Retinal pigment epithelial cell (primary cell): Measurements from ENCODE around the gene NOBOX.
"Not testable (repeated sequence)": the region's sequence is repeated elsewhere in the genome, so short reads cannot be mapped to it uniquely, and the experiment has no call there.

ENCODE experiments used
- DNase-seq: peaks from one replicate; pipeline ENCODE4 v3.0.0-alpha.2; 2010; ENCODE audit warnings: low read depth
- H3K4me3 ChIP-seq: 2 replicates; pipeline ENCODE4 v1.5.1; 2011; ENCODE audit warnings: mild to moderate bottlenecking, low read length, control low read depth, moderate library complexity
- TF ChIP-seq, protein P1 (sequence below): conservative IDR thresholded peaks from 2 replicates; pipeline ENCODE4 v1.5.1; 2011; ENCODE audit warnings: low read depth, low read length, control low read depth, inconsistent platforms

Gene NOBOX

DNA sequence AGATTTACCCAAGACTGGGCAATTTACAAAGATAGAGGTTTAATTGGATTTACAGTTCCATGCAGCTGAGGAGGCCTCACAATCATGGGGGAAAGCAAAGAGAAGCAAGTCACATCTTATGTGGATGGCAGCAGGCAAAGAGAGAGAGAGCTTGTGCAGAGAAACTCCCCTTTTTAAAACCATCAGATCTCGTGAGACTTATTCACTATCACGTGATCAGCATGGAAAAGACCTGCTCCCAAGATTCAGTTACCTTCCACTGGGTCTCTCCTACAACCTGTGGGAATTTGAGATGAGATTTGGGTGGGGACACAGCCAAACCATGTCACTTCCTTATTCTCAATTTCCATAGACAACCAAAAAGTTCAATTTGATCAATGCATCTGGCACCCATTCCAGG lies 24.9 kb upstream of the NOBOX start:
- TF ChIP-seq, protein P1, sequence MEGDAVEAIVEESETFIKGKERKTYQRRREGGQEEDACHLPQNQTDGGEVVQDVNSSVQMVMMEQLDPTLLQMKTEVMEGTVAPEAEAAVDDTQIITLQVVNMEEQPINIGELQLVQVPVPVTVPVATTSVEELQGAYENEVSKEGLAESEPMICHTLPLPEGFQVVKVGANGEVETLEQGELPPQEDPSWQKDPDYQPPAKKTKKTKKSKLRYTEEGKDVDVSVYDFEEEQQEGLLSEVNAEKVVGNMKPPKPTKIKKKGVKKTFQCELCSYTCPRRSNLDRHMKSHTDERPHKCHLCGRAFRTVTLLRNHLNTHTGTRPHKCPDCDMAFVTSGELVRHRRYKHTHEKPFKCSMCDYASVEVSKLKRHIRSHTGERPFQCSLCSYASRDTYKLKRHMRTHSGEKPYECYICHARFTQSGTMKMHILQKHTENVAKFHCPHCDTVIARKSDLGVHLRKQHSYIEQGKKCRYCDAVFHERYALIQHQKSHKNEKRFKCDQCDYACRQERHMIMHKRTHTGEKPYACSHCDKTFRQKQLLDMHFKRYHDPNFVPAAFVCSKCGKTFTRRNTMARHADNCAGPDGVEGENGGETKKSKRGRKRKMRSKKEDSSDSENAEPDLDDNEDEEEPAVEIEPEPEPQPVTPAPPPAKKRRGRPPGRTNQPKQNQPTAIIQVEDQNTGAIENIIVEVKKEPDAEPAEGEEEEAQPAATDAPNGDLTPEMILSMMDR = no peak
- no peak for DNase-seq
- no peak overlapping the region for H3K4me3 ChIP-seq

DNA sequence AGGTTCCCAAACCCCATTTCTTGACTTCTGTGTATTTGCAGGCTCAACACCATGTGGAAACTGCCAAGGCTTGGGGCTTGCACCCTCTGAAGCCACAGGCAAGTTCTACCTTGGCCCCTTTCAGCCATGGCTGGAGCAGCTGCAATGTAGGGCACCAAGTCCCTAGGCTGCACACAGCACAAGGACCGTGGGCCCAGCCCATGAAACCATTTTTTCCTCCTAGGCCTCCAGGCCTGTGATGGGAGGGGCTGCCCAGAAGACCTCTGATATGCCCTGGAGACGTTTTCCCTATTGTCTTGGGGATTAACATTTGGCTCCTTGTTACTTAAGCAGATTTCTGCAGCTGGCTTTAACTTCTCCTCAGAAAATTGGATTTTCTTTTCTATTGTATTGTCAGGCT lies 24.0 kb upstream of the NOBOX start:
- H3K4me3 ChIP-seq, DNase-seq: not testable (repeated sequence)

DNA sequence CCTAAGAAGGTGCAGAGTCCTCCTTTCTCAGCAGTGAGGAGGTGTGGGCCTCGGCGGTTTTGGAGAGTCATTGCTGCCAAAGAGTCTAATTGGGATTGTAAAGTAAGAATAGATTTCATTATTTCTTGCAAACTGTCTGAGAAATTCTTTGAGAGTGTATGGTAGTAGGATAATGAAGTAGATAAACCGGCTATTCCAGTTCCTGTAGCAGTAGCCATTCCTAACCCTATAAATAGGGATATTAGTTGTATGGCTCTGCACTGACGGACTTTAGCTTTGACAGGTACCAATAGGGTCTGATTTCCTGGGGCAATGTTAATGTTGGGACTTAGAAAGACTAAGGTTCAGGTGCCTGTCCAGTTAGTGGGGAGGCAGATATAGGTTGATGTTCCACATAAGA lies 15.4 kb upstream of the NOBOX start:
- H3K4me3 ChIP-seq, DNase-seq: not testable (repeated sequence)

DNA sequence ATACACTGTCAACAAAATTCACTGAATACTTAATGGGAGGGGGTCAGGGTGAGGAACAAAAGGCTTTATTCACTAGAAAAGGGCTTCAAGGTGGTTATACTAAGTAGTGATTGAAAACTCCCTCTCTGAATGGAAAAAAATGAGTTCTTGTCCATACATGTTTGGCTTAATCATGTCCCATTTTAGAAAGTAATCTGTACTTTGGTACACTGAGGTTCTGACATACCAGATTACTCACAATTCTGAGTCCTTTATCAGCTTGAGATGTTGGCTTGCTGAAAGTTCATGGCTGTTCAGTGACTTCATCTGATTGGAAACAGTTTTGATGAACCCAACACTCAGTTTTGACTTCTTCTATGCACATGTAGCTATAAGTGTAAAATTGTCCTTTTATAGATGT lies 12.8 kb upstream of the NOBOX start:
- no peak for DNase-seq
- no peak overlapping the region for H3K4me3 ChIP-seq
- TF ChIP-seq, protein P1 = no peak

DNA sequence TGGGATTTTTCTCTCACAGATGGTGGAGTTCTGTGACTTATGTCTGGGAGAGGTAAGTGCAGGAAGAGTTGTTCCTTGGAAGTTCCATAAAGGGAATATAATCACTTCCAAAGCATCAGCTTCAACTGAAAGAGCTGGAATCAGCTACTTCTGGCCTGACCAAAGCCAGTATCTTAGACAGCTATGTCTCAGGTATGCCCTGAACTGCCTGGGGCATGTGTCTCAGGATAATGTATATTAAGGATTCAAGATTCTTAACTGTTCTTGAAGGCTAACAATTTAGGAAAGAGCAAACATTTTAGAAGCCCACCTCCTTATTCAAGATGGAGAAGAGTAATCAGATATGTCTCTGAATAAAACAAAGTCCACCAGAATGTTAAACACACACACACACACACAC lies 12.4 kb upstream of the NOBOX start:
- H3K4me3 ChIP-seq = no peak overlapping the region
- no peak for DNase-seq
- TF ChIP-seq, protein P1 = no peak

DNA sequence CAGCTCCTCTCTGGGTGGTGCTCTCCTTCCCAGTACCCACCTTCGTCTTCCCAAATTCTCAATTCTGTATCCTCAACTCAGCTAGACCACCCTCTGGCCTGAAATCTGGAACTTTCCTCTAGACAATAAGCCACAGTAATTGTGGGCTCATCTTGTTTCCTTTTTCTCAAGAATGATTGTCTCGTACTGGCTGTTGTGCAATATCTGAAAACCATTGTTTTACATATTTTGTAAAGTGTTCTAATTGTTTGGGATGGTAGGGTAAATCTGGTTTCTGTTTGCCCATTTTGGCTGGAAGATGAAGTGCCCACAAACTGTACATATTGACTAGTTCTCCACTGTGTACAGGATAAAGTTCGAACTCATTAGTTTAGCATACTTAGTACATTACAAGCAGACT lies 11.3 kb upstream of the NOBOX start:
- no peak for DNase-seq
- H3K4me3 ChIP-seq = no peak overlapping the region
- TF ChIP-seq, protein P1 = no peak

DNA sequence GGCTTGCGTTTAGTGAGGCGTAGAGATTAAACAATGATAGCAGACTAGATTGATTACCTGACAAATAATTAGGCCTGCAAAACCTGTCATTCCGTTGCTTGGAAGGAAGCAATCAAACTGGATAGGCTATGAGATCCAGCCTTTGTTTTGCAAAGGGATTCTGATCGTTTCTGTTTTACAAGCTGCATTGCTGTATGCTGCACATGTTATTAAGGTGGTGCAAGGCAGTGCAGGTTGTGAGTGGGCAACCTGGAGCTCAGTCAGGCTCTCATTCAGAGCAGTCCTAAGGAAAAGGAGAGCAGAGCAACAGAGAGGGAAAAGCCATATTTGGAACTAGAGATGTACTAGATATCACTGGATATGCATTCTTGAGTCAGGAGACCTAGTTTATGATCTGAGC lies 6.9 kb upstream of the NOBOX start:
- H3K4me3 ChIP-seq = no peak overlapping the region
- TF ChIP-seq, protein P1 = no peak
- no peak for DNase-seq

DNA sequence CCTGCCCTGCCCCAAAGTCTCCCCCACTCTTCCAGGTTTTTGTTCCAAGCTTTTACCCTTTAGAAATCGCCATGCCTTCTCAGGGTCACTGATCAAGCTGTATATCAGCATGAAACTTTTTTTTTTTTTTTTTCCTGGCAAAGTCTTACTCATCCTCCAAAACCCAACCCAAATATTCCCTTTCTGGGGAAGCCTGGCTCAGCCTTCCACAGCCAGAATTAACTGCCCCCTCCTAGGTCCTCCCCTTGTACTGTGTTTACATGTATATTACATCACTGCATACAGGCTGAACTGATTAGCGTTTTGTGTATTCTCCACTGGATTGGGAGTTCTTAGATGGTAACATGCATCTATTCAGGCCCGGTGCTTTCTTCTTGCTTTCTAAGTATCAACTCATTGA lies 4.6 kb upstream of the NOBOX start:
- DNase-seq = no peak
- no peak overlapping the region for H3K4me3 ChIP-seq
- TF ChIP-seq, protein P1 = no peak
